PC-3 (cell line): Measurements from ENCODE around the gene IER3IP1.

Experiments used
- CTCF ChIP-seq: fragments of 300-600 bp; sonication (generic); conservative IDR thresholded peaks from 2 replicates; pipeline ENCODE4 v1.5.1; 2017; ENCODE audit warnings: antibody characterized with exemption, low read depth, mild to moderate bottlenecking, low read length
- EZH2 ChIP-seq: fragments of 300-600 bp; sonication (generic); IDR thresholded peaks from one replicate; pipeline ENCODE4 v1.6.1; 2017; ENCODE audit warnings: antibody characterized with exemption, mild to moderate bottlenecking, low read length; ENCODE audit not compliant: unreplicated experiment
- EZH2phosphoT487 ChIP-seq: fragments of 300-600 bp; sonication (generic); IDR thresholded peaks from 2 replicates; pipeline ENCODE4 v1.6.1; 2018; ENCODE audit warnings: mild to moderate bottlenecking, antibody characterized with exemption, low read length, borderline replicate concordance

GRCh38 chr18:47184419-47185050, 8.4 kb upstream of the IER3IP1 start:
- TF ChIP-seq CTCF (no peak), EZH2phosphoT487 (no peak), EZH2 (no peak)
